Caco-2 (cell line): ENCODE measurements around the gene KHDC4. TPM values are rescaled to one million over a fixed set of nuclear protein-coding genes. Genes with fewer than 3 reads are reported as not detected.

Experiments used
- BruUV-seq: library from RNA; stranded (reverse); fragments of 400-500 nt; replicated peaks from 2 replicates; lab custom pipeline; 2021; lab: Mats Ljungman, UMichigan
- CTCF ChIA-PET: fragments of 300-600 bp; sonication (Branson Sonifier 250); formaldehyde crosslinking; loops from one replicate; lab custom pipeline; 2022; ENCODE audit warnings: antibody characterized with exemption; lab: Charles Lee
- POLR2A ChIA-PET: fragments of 300-600 bp; sonication (Branson Sonifier 250); formaldehyde crosslinking; loops from one replicate; lab custom pipeline; 2022; ENCODE audit warnings: antibody characterized with exemption; lab: Charles Lee
- DNase-seq, 2 experiments: peaks; one replicate each; pipeline versions ENCODE4 v3.0.0 to v3.0.0-alpha.2; 2020 to 2022
- H3K27me3 ChIP-seq: replicated peaks from 2 replicates; pipeline ENCODE4 v1.6.0; 2011; ENCODE audit warnings: low read length; ENCODE audit not compliant: control insufficient read depth, insufficient read depth
- H3K36me3 ChIP-seq: 2 replicates; pipeline ENCODE4 v1.5.1; 2011; ENCODE audit warnings: low read length; ENCODE audit not compliant: control insufficient read depth, insufficient read depth
- H3K4me1 ChIP-seq: fragments of 250-450 bp; sonication (Bioruptor Pico); 2 replicates; pipeline ENCODE4 v1.5.1; 2020; ENCODE audit warnings: mild to moderate bottlenecking
- H3K4me3 ChIP-seq: 2 replicates; pipeline ENCODE4 v1.5.1; 2011; ENCODE audit warnings: low read depth, mild to moderate bottlenecking, control low read depth, low read length
- H3K9me3 ChIP-seq: fragments of 250-450 bp; sonication (Bioruptor Pico); 2 replicates; pipeline ENCODE4 v1.5.1; 2020; ENCODE audit warnings: mild to moderate bottlenecking, moderate library complexity
- H3K27ac Mint-ChIP-seq: one replicate; pipeline ENCODE4 v1.8.0; 2022; ENCODE audit warnings: mixed read lengths; ENCODE audit not compliant: unreplicated experiment
- H3K27me3 Mint-ChIP-seq: one replicate; pipeline ENCODE4 v1.8.0; 2022; ENCODE audit warnings: mixed read lengths; ENCODE audit not compliant: insufficient read depth, unreplicated experiment
- H3K36me3 Mint-ChIP-seq: one replicate; pipeline ENCODE4 v1.8.0; 2022; ENCODE audit warnings: mild to moderate bottlenecking, mixed read lengths; ENCODE audit not compliant: insufficient read depth, unreplicated experiment
- H3K4me1 Mint-ChIP-seq: one replicate; pipeline ENCODE4 v1.8.0; 2022; ENCODE audit warnings: low read depth, mixed read lengths; ENCODE audit not compliant: unreplicated experiment
- H3K4me3 Mint-ChIP-seq: one replicate; pipeline ENCODE4 v1.8.0; 2022; ENCODE audit warnings: mild to moderate bottlenecking, moderate library complexity, mixed read lengths; ENCODE audit not compliant: unreplicated experiment
- H3K9me3 Mint-ChIP-seq: one replicate; pipeline ENCODE4 v1.8.0; 2022; ENCODE audit warnings: mixed read lengths; ENCODE audit not compliant: unreplicated experiment
- CTCF ChIP-seq, 2 experiments: fragments of 200-600 bp in 1 of 2; IDR thresholded peaks; 1 replicate in 1 of 2; 2 replicates in 1 of 2; pipeline versions ENCODE4 v1.5.1 to v1.8.0; 2011 to 2022; ENCODE audit warnings: antibody characterized with exemption in 1 of 2, control low read depth in 1 of 2, inconsistent platforms in 1 of 2, low read depth in 1 of 2, low read length in 1 of 2, mild to moderate bottlenecking in 1 of 2, moderate library complexity in 1 of 2; ENCODE audit not compliant: insufficient read depth in 1 of 2, severe bottlenecking in 1 of 2, unreplicated experiment in 1 of 2
- intact Hi-C: fragments of 100-400 bp; cut with micrococcal nuclease; formaldehyde crosslinking; loops from one replicate; pipeline ENCODE4 v1.10.0; 2022; ENCODE audit not compliant: unreplicated experiment
- total RNA-seq: library from RNA; stranded (reverse); gene quantifications from 2 replicates; pipeline ENCODE4 v1.2.3, GENCODE V29; 2022

Gene KHDC4
- total RNA-seq, 1 experiment from 2014 or later, result 68.5 TPM

- no peak overlapping the region for H3K27ac Mint-ChIP-seq
- no peak for TF ChIP-seq CTCF (IDR thresholded peaks at IDR 0.05; ENCODE audit: insufficient read depth in 1 of 2, low read depth in 1 of 2, low read length in 1 of 2, severe bottlenecking in 1 of 2, unreplicated experiment in 1 of 2)
- no peaks in the 10 kb centered on the region for H3K27me3 ChIP-seq
- H3K4me3 ChIP-seq, result no peak overlapping the region
- no peaks in the 10 kb centered on the region for H3K9me3 Mint-ChIP-seq
- H3K36me3 ChIP-seq, result peaks cover 1% of the 10 kb centered on the region
- no TSS peak for BruUV-seq
- ChIA-PET CTCF (no interaction called here), POLR2A (no interaction called here)
- intact Hi-C loops, result no loop called here
- no peaks in the 10 kb centered on the region for H3K27me3 Mint-ChIP-seq
- peaks cover 36% of the 10 kb centered on the region for H3K36me3 Mint-ChIP-seq
- DNase-seq, result no peak
- H3K4me3 Mint-ChIP-seq, result no peak overlapping the region
- H3K4me1 ChIP-seq, result 0 out of 2 replicates have a peak, but pooled peaks cover 3% of the 10 kb centered on the region
- no peaks in the 10 kb centered on the region for H3K9me3 ChIP-seq
- peaks cover 7% of the 10 kb centered on the region for H3K4me1 Mint-ChIP-seq
These were observed 33.8 kb upstream of the KHDC4 start for GRCh38 chr1:155968051-155968400.

- Mint-ChIP-seq H3K36me3 (peaks cover 42% of the 10 kb centered on the region), H3K4me1 (peaks cover 7% of the 10 kb centered on the region), H3K9me3 (no peaks in the 10 kb centered on the region), H3K27me3 (no peaks in the 10 kb centered on the region), H3K4me3 (no peak overlapping the region), H3K27ac (no peak overlapping the region)
- Histone ChIP-seq H3K9me3 (no peaks in the 10 kb centered on the region), H3K4me3 (no peak overlapping the region), H3K4me1 (0 out of 2 replicates have a peak, but pooled peaks cover 3% of the 10 kb centered on the region), H3K27me3 (no peaks in the 10 kb centered on the region), H3K36me3 (peaks cover 5% of the 10 kb centered on the region)
- no TSS peak for BruUV-seq
- intact Hi-C loops, result no loop called here
- CTCF ChIA-PET, result interaction anchor here (0.6 to 1.4 kb wide), 3 partner anchors 16 to 967 kb away, joined by 3 read pairs; no protein-coding TSS in a partner anchor
- POLR2A ChIA-PET, result no interaction called here
- TF ChIP-seq CTCF (IDR thresholded peaks at IDR 0.05; ENCODE audit: insufficient read depth in 1 of 2, low read depth in 1 of 2, low read length in 1 of 2, severe bottlenecking in 1 of 2, unreplicated experiment in 1 of 2), result no peak
- no peak for DNase-seq
These were observed 33.3 kb upstream of the KHDC4 start for GRCh38 chr1:155967341-155968050.

DNA sequence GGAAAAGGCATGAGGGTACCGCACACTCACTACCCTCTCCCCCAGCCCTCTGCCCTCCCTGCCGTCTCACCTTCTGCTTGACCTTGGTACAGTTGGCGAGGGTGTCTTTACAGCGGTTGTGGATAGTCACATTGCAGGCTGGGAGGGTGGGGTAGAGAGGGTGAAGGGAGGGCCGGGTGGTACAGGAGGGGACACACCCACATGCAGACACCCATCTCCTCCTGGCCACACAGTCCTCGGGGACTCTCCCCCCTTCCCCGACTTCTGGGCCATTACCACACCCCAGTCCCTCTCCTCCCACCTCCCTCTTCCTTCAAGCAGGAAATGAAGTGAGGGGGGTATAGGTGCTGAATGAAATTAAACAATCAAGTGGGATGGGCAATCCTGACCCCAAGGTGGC, 32.5 kb upstream of the KHDC4 start:
- no peak for DNase-seq
- no peak for TF ChIP-seq CTCF (IDR thresholded peaks at IDR 0.05; ENCODE audit: insufficient read depth in 1 of 2, low read depth in 1 of 2, low read length in 1 of 2, severe bottlenecking in 1 of 2, unreplicated experiment in 1 of 2)
- no peaks in the 10 kb centered on the region for H3K27me3 Mint-ChIP-seq
- Histone ChIP-seq H3K9me3 (no peaks in the 10 kb centered on the region), H3K4me3 (no peak overlapping the region), H3K36me3 (peaks cover 5% of the 10 kb centered on the region), H3K27me3 (no peaks in the 10 kb centered on the region), H3K4me1 (no peaks in the 10 kb centered on the region)
- intact Hi-C loops, result loop anchor here (1.0 kb wide), 1 partner anchor 23 kb away; no protein-coding TSS in a partner anchor
- ChIA-PET CTCF (interaction anchor here (0.6 to 1.4 kb wide), 4 partner anchors 17 to 967 kb away, joined by 3 to 4 read pairs (median 3); no protein-coding TSS in a partner anchor), POLR2A (no interaction called here)
- H3K27ac Mint-ChIP-seq, result no peak overlapping the region
- H3K9me3 Mint-ChIP-seq, result no peaks in the 10 kb centered on the region
- H3K4me1 Mint-ChIP-seq, result peaks cover under 1% of the 10 kb centered on the region
- H3K4me3 Mint-ChIP-seq, result no peak overlapping the region
- peaks cover 49% of the 10 kb centered on the region for H3K36me3 Mint-ChIP-seq
- BruUV-seq, result no TSS peak
